ENCODE results near the gene EGLN1. TPM values are rescaled to one million over a fixed set of nuclear protein-coding genes. Genes with fewer than 3 reads are reported as not detected.

The EGLN1 gene
- total and polyA plus RNA-seq, 8 donors, result 19.4 to 54.6 (median 40.5) TPM

DNA sequence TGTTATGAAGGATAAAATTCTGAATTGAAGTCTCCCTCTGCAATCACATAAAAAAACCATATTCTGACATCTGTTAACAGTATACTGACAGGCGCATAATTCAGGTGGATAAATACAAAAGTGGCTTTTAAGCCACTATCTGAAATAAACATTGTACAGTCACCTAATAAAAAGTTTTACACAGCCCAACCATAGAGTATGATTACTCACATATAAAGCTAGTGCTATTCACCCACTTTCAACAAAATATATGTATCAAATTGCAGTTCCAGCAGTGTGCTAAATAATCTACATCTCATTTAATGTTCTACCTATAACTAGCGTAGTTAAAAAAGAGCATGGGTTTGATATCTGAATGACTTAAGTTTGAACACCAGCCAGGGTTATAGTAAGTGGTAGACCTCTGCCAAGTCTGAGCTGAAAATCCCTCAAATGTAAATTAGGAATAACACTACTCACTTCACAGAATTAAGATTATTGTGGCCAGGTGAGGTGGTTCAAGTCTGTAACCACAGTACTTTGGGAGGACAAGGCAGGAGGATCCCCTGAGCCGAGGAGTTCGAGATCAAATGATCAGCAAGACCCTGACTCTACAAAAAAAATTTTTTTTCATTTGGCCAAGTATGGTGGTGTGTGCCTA, 3.9 kb downstream of the EGLN1 start:
- ATAC-seq (no peak), DNase-seq (no peak)
- TF ChIP-seq, protein P1, sequence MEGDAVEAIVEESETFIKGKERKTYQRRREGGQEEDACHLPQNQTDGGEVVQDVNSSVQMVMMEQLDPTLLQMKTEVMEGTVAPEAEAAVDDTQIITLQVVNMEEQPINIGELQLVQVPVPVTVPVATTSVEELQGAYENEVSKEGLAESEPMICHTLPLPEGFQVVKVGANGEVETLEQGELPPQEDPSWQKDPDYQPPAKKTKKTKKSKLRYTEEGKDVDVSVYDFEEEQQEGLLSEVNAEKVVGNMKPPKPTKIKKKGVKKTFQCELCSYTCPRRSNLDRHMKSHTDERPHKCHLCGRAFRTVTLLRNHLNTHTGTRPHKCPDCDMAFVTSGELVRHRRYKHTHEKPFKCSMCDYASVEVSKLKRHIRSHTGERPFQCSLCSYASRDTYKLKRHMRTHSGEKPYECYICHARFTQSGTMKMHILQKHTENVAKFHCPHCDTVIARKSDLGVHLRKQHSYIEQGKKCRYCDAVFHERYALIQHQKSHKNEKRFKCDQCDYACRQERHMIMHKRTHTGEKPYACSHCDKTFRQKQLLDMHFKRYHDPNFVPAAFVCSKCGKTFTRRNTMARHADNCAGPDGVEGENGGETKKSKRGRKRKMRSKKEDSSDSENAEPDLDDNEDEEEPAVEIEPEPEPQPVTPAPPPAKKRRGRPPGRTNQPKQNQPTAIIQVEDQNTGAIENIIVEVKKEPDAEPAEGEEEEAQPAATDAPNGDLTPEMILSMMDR (IDR thresholded peaks at IDR 0.05), result no peak
- no peak overlapping the region for H3K27ac ChIP-seq
- H3K9me3 ChIP-seq, result no peaks in the 10 kb centered on the region
- H3K36me3 ChIP-seq, result no peaks in the 10 kb centered on the region
- H3K4me1 ChIP-seq, result peaks cover 16 to 70% of the 10 kb centered on the region in 2 donors
- H3K4me3 ChIP-seq, result peak overlapping the region in 1 of 2 donors; percentile 77
- H3K27me3 ChIP-seq, result no peaks in the 10 kb centered on the region
- intact Hi-C loops (cut with DNase I), result no loop called here

DNA sequence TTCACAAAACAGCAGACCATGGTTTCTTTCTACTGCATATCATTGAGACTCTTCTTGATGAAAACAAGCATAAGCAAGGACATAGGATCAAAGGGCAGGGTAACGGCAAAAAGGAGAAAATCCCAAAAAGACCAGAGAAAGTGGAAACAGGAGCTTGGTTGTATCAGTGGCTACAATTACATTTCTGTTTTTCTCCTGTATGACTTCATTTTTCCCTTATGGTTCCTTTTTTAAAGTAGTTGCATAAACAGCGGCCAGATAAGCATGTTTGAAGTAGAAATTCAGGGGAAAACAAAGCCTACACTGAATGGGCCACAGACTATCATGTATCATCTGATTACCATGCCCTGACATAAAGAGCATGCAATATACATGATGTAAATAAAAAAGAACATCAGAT, 4.6 kb downstream of the EGLN1 start:
- no peak for DNase-seq
- no peak for ATAC-seq
- H3K4me1 ChIP-seq, result peaks cover 16 to 69% of the 10 kb centered on the region in 2 donors
- TF ChIP-seq, protein P1 (IDR thresholded peaks at IDR 0.05), result no peak
- H3K9me3 ChIP-seq, result no peaks in the 10 kb centered on the region
- peak overlapping the region in 1 of 2 donors; percentile 5 for H3K27ac ChIP-seq
- H3K27me3 ChIP-seq, result no peaks in the 10 kb centered on the region
- no peak overlapping the region for H3K4me3 ChIP-seq
- intact Hi-C loops (cut with DNase I), result no loop called here
- H3K36me3 ChIP-seq, result no peaks in the 10 kb centered on the region

DNA sequence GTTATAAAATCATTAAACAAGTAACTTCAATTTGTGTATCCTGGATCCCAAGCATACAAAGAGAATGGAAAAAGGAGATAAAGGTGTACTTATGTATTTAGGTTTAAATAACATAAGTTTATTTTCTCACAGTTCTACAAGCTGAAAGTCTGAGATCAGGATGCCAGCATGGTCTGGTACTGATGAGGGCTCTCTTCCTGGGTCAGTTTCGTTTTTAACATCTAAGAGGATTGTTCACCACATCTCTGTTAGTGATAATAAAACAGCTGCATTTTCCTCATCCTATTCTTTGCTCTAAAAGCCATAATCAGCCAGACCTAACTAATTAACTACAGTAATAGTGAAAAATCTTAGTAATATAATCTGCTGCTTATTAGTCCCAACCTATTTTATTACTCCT, 5.2 kb downstream of the EGLN1 start:
- Histone ChIP-seq H3K36me3 (no peaks in the 10 kb centered on the region), H3K27ac (no peak overlapping the region), H3K4me3 (no peak overlapping the region), H3K4me1 (peaks cover 16 to 74% of the 10 kb centered on the region in 2 donors), H3K27me3 (no peaks in the 10 kb centered on the region), H3K9me3 (no peaks in the 10 kb centered on the region)
- DNase-seq (no peak), ATAC-seq (no peak)
- TF ChIP-seq, protein P1 (IDR thresholded peaks at IDR 0.05), result no peak
- intact Hi-C loops (cut with DNase I), result no loop called here

- H3K9me3 ChIP-seq, result no peaks in the 10 kb centered on the region
- TF ChIP-seq, protein P1 (IDR thresholded peaks at IDR 0.05), result no peak
- intact Hi-C loops (cut with DNase I), result no loop called here
- no peak for ATAC-seq
- DNase-seq, result no peak
- no peak overlapping the region for H3K4me3 ChIP-seq
- H3K27ac ChIP-seq, result no peak overlapping the region
- no peaks in the 10 kb centered on the region for H3K27me3 ChIP-seq
- peaks cover 19 to 82% of the 10 kb centered on the region in 2 donors for H3K4me1 ChIP-seq
- H3K36me3 ChIP-seq, result no peaks in the 10 kb centered on the region
These were observed 7.0 kb downstream of the EGLN1 start for GRCh38 chr1:231415018-231415583.

DNA sequence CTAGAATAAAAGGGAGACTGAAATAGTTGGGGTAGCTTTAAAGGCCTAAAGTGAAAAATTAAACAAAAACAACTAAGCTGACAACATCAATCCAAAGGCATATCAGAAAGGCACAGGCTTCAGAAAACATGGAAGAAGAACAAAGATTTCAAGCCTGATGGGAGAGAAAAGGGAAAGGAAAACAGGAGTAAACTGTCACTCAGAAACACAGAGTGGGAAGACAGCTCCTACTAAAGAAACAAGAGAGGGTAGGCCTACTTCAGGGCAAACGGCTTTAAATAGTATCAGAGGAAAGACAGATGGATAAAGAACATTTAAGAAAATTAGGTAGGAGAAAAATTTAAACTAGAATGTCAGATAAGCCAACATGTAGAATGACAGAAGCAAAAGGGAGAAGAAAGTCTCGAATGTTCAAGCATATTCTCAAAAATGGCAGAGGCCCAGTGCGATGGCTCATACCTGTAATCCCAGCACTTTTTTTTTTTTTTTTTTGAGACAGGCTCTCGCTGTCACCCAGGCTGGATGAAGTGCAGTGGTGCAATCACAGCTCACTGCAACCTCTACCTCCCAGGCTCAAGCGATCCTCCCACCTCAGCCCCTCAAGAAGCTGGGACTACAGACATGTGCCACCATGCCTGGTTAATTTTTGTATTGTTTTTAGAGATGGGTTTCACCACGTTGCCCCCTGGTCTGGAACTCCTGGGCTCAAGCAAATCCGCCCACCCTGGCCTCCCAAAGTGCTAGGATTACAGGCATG, 7.6 kb downstream of the EGLN1 start:
- Histone ChIP-seq H3K27me3 (no peaks in the 10 kb centered on the region), H3K4me3 (no peak overlapping the region), H3K36me3 (no peaks in the 10 kb centered on the region), H3K4me1 (peaks cover 19 to 78% of the 10 kb centered on the region in 2 donors), H3K9me3 (no peaks in the 10 kb centered on the region), H3K27ac (no peak overlapping the region)
- no peak for DNase-seq
- TF ChIP-seq, protein P1 (IDR thresholded peaks at IDR 0.05), result no peak
- intact Hi-C loops (cut with DNase I), result no loop called here
- no peak for ATAC-seq
